ENCODE results near the gene RASL10B.

The RASL10B gene

GRCh38 chr17:35765756-35766488, 34.5 kb downstream of the RASL10B start:
- no peak for DNase-seq (ENCODE audit: low read depth in 2 of 2)

GRCh38 chr17:35766489-35766877, 35.0 kb downstream of the RASL10B start:
- DNase-seq (ENCODE audit: low read depth in 2 of 2) = no peak

- no peak for DNase-seq (ENCODE audit: low read depth in 2 of 2)
These were observed 35.6 kb downstream of the RASL10B start for GRCh38 chr17:35766903-35767510.

GRCh38 chr17:35768797-35769196, 37.4 kb downstream of the RASL10B start:
- DNase-seq (ENCODE audit: low read depth in 2 of 2) = no peak

GRCh38 chr17:35769895-35770486, 38.6 kb downstream of the RASL10B start:
- no peak for DNase-seq (ENCODE audit: low read depth in 2 of 2)

GRCh38 chr17:35773129-35773528, 41.7 kb downstream of the RASL10B start:
- no peak for DNase-seq (ENCODE audit: low read depth in 2 of 2)

- no peak for DNase-seq (ENCODE audit: low read depth in 2 of 2)
These were observed 42.4 kb downstream of the RASL10B start for GRCh38 chr17:35773679-35774425.

- DNase-seq (ENCODE audit: low read depth in 2 of 2) = no peak
These were observed 43.1 kb downstream of the RASL10B start for GRCh38 chr17:35774499-35774898.

- DNase-seq (ENCODE audit: low read depth in 2 of 2) = no peak
These were observed 43.6 kb downstream of the RASL10B start for GRCh38 chr17:35775039-35775438.

GRCh38 chr17:35775583-35775982, 44.1 kb downstream of the RASL10B start:
- DNase-seq (ENCODE audit: low read depth in 2 of 2) = no peak

- no peak for DNase-seq (ENCODE audit: low read depth in 2 of 2)
These were observed 47.3 kb downstream of the RASL10B start for GRCh38 chr17:35778641-35779196.

- DNase-seq (ENCODE audit: low read depth in 2 of 2) = no peak
These were observed 49.5 kb downstream of the RASL10B start for GRCh38 chr17:35780950-35781349.

- DNase-seq (ENCODE audit: low read depth in 2 of 2) = no peak
These were observed 53.5 kb downstream of the RASL10B start for GRCh38 chr17:35784895-35785294.

GRCh38 chr17:35786941-35787432, 55.5 kb downstream of the RASL10B start:
- DNase-seq (ENCODE audit: low read depth in 2 of 2) = no peak

GRCh38 chr17:35788477-35789368, 57.3 kb downstream of the RASL10B start:
- DNase-seq (ENCODE audit: low read depth in 2 of 2) = no peak

GRCh38 chr17:35790841-35791240, 59.4 kb downstream of the RASL10B start:
- no peak for DNase-seq (ENCODE audit: low read depth in 2 of 2)

GRCh38 chr17:35791681-35792350, 60.4 kb downstream of the RASL10B start:
- DNase-seq (ENCODE audit: low read depth in 2 of 2) = no peak
